Panc1 (cell line): ENCODE results near the gene ZBTB7A. TPM values are rescaled to one million over a fixed set of nuclear protein-coding genes. Genes with fewer than 3 reads are reported as not detected.

Experiments
- ATAC-seq: fragments of 200-7000 bp; cut with Tn5 transposase; 2 replicates; pipeline ENCODE4 v1.9.1; 2020; ENCODE audit warnings: mild to moderate bottlenecking, moderate library complexity
- BruUV-seq: library from RNA; stranded (reverse); fragments of 400-500 nt; replicated peaks from 2 replicates; lab custom pipeline; 2021; lab: Mats Ljungman, UMichigan
- CTCF ChIA-PET: fragments of 300-600 bp; sonication (Branson Sonifier 250); formaldehyde crosslinking; loops from one replicate; lab custom pipeline; 2022; ENCODE audit warnings: antibody characterized with exemption; lab: Charles Lee
- POLR2A ChIA-PET: fragments of 300-600 bp; sonication (Branson Sonifier 250); formaldehyde crosslinking; loops from one replicate; lab custom pipeline; 2022; ENCODE audit warnings: antibody characterized with exemption; lab: Charles Lee
- DNase-seq: peaks from one replicate; pipeline ENCODE4 v3.0.0-alpha.2; 2010; ENCODE audit warnings: low read depth, low spot score
- H3K27ac ChIP-seq: 2 replicates; pipeline ENCODE4 v1.5.1; 2011; ENCODE audit warnings: mild to moderate bottlenecking, low read length, inconsistent platforms
- H3K27me3 ChIP-seq: fragments of 200-500 bp; sonication (Bioruptor generic); 2 replicates; pipeline ENCODE4 v1.6.0; 2014; ENCODE audit warnings: low read length, inconsistent platforms; ENCODE audit not compliant: control insufficient read depth, insufficient read depth
- H3K36me3 ChIP-seq: fragments of 200-500 bp; sonication (Bioruptor generic); 2 replicates; pipeline ENCODE4 v1.5.1; 2014; ENCODE audit warnings: inconsistent platforms, mild to moderate bottlenecking, low read length, moderate library complexity; ENCODE audit not compliant: control insufficient read depth, insufficient read depth
- H3K4me1 ChIP-seq: 2 replicates; pipeline ENCODE4 v1.5.1; 2011; ENCODE audit warnings: inconsistent platforms, mild to moderate bottlenecking, low read length, moderate library complexity; ENCODE audit not compliant: control insufficient read depth, insufficient read depth
- H3K4me3 ChIP-seq, 2 experiments: 2 replicates each; pipeline ENCODE4 v1.5.1; 2011 to 2012; ENCODE audit warnings: low read depth in 2 of 2, low read length in 2 of 2, mild to moderate bottlenecking in 2 of 2, inconsistent platforms in 1 of 2, moderate library complexity in 1 of 2
- H3K9me3 ChIP-seq: fragments of 200-500 bp; sonication (Bioruptor generic); 2 replicates; pipeline ENCODE4 v1.5.1; 2014; ENCODE audit warnings: low read depth, mild to moderate bottlenecking, inconsistent platforms, low read length, moderate library complexity; ENCODE audit not compliant: control insufficient read depth, insufficient read depth
- POLR2AphosphoS5 ChIP-seq: IDR thresholded peaks from 2 replicates; pipeline ENCODE4 v1.6.1; 2012; ENCODE audit warnings: mild to moderate bottlenecking, low read depth, low read length, moderate library complexity
- REST ChIP-seq, 2 experiments: IDR thresholded peaks; 2 replicates each; pipeline ENCODE4 v1.6.1; 2011 to 2012; ENCODE audit warnings: low read depth in 2 of 2, control low read depth in 1 of 2, low read length in 1 of 2, mild to moderate bottlenecking in 1 of 2, moderate library complexity in 1 of 2; ENCODE audit not compliant: insufficient read depth in 1 of 2
- SIN3A ChIP-seq: IDR thresholded peaks from 2 replicates; pipeline ENCODE4 v1.6.1; 2012; ENCODE audit warnings: low read depth, mild to moderate bottlenecking, low read length, moderate library complexity, borderline replicate concordance; ENCODE audit not compliant: insufficient read depth
- TCF7L2 ChIP-seq: IDR thresholded peaks from 2 replicates; pipeline ENCODE4 v1.6.1; 2011; ENCODE audit warnings: mild to moderate bottlenecking, low read depth, low read length, inconsistent platforms
- in situ Hi-C: cut with HindIII; loops from 2 replicates; pipeline ENCODE4 v1.10.0; 2016; ENCODE audit warnings: low sequenced_read_pairs, low pct_unique_long_range_greater_than_20kb
- intact Hi-C: fragments of 100-400 bp; cut with micrococcal nuclease; formaldehyde crosslinking; loops from one replicate; pipeline ENCODE4 v1.10.0; 2022; ENCODE audit not compliant: unreplicated experiment
- total RNA-seq: library from RNA; stranded (reverse); gene quantifications from one replicate; pipeline ENCODE4 v1.2.1, GENCODE V29; 2021; ENCODE audit not compliant: unreplicated experiment
- TF ChIP-seq, protein P1 (sequence below): fragments of 450-650 bp; IDR thresholded peaks from 2 replicates; pipeline ENCODE4 v1.5.1; 2017; ENCODE audit warnings: mild to moderate bottlenecking

The ZBTB7A gene
- total RNA-seq, 1 experiment from 2014 or later = 48.0 TPM

GRCh38 chr19:4066176-4066606 lies 508 bp downstream of the ZBTB7A start:
- CTCF ChIA-PET = no interaction called here
- in situ Hi-C loops = no loop called here
- Histone ChIP-seq H3K36me3 (no peaks in the 10 kb centered on the region; the same call in 1 of the 2 replicates), H3K4me1 (peaks cover 21% of the 10 kb centered on the region), H3K4me3 (peak overlapping the region; percentile 55 to 59), H3K9me3 (no peaks in the 10 kb centered on the region), H3K27me3 (no peaks in the 10 kb centered on the region), H3K27ac (peak overlapping the region; percentile 39; the same call in 1 of the 2 replicates)
- TF ChIP-seq POLR2AphosphoS5 = no peak
- TF ChIP-seq, protein P1, sequence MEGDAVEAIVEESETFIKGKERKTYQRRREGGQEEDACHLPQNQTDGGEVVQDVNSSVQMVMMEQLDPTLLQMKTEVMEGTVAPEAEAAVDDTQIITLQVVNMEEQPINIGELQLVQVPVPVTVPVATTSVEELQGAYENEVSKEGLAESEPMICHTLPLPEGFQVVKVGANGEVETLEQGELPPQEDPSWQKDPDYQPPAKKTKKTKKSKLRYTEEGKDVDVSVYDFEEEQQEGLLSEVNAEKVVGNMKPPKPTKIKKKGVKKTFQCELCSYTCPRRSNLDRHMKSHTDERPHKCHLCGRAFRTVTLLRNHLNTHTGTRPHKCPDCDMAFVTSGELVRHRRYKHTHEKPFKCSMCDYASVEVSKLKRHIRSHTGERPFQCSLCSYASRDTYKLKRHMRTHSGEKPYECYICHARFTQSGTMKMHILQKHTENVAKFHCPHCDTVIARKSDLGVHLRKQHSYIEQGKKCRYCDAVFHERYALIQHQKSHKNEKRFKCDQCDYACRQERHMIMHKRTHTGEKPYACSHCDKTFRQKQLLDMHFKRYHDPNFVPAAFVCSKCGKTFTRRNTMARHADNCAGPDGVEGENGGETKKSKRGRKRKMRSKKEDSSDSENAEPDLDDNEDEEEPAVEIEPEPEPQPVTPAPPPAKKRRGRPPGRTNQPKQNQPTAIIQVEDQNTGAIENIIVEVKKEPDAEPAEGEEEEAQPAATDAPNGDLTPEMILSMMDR = no peak
- no peak for TF ChIP-seq SIN3A
- no peak for TF ChIP-seq TCF7L2
- TF ChIP-seq REST (IDR thresholded peaks at IDR 0.05; ENCODE audit: insufficient read depth in 1 of 2, low read depth in 2 of 2, low read length in 1 of 2) = no peak
- no peak for DNase-seq
- POLR2A ChIA-PET = no interaction called here
- intact Hi-C loops = no loop called here
- no peak for ATAC-seq
- BruUV-seq = no TSS peak

GRCh38 chr19:4065430-4066175 lies 1.1 kb downstream of the ZBTB7A start:
- in situ Hi-C loops (no loop called here), intact Hi-C loops (no loop called here)
- H3K4me3 ChIP-seq = peak overlapping the region; percentile 55 to 67
- ATAC-seq (peak; percentile 82), DNase-seq (peak; percentile 18)
- no peaks in the 10 kb centered on the region; the same call in 1 of the 2 replicates for H3K36me3 ChIP-seq
- TF ChIP-seq, protein P1 = no peak
- TF ChIP-seq POLR2AphosphoS5 (no peak), SIN3A (no peak), REST (IDR thresholded peaks at IDR 0.05; ENCODE audit: insufficient read depth in 1 of 2, low read depth in 2 of 2, low read length in 1 of 2) (no peak), TCF7L2 (no peak)
- H3K9me3 ChIP-seq = no peaks in the 10 kb centered on the region
- ChIA-PET CTCF (no interaction called here), POLR2A (no interaction called here)
- no TSS peak for BruUV-seq
- H3K27ac ChIP-seq = no peak overlapping the region
- H3K27me3 ChIP-seq = no peaks in the 10 kb centered on the region
- peaks cover 26% of the 10 kb centered on the region for H3K4me1 ChIP-seq
